ENCODE results near the gene C1orf122.

DNA sequence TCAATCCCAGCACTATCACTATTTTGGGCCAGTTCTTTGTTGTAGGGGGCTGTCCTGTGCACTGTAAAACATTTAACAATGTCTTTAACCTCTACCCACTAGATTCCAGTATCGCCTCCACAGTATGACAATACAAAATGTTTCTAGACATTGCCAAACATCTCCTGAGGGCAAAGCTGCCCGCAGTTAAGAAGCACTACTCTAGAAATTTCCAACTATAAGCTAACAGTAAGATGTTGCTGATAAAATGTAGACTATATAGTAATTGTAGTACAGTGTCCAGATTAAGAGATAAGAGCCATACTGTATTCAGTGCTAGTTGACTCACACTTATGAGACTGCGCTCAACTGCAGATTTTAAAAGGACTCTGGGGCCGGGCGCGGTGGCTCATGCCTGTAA lies 46.8 kb downstream of the C1orf122 start:
- TF ChIP-seq, protein P1, sequence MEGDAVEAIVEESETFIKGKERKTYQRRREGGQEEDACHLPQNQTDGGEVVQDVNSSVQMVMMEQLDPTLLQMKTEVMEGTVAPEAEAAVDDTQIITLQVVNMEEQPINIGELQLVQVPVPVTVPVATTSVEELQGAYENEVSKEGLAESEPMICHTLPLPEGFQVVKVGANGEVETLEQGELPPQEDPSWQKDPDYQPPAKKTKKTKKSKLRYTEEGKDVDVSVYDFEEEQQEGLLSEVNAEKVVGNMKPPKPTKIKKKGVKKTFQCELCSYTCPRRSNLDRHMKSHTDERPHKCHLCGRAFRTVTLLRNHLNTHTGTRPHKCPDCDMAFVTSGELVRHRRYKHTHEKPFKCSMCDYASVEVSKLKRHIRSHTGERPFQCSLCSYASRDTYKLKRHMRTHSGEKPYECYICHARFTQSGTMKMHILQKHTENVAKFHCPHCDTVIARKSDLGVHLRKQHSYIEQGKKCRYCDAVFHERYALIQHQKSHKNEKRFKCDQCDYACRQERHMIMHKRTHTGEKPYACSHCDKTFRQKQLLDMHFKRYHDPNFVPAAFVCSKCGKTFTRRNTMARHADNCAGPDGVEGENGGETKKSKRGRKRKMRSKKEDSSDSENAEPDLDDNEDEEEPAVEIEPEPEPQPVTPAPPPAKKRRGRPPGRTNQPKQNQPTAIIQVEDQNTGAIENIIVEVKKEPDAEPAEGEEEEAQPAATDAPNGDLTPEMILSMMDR (IDR thresholded peaks at IDR 0.05): no peak
- no peak for TF ChIP-seq POLR2A (IDR thresholded peaks at IDR 0.05)
